ENCODE measurements around the gene ALDH3B2.

DNA sequence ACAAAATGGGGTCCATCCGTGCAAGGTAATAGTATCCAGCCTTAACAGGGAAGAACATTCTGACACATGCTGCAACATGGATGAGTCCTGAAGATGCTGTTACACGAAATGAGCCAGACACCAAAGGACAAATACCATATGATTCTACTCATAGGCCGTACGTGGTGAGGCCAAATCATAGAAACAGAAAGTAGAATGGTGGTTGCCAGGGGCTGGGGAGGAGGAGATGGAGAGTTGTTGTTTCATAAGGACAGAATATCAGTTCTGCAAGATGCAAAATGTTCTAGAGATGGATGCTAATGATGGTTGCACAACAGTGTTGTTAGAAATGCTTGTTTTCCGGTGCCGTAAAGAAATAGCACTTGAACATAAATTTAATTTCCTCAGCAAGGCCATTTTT is 37.5 kb downstream of the ALDH3B2 start:
- TF ChIP-seq EZH2phosphoT487 (IDR thresholded peaks at IDR 0.05; ENCODE audit: low read depth, severe bottlenecking, unreplicated experiment) (no peak), EZH2 (IDR thresholded peaks at IDR 0.05; ENCODE audit: borderline replicate concordance) (no peak), CTCF (IDR thresholded peaks at IDR 0.05; ENCODE audit: poor library complexity) (no peak)
